ENCODE measurements around the gene PRELID1. TPM values are rescaled to one million over a fixed set of nuclear protein-coding genes. Genes with fewer than 3 reads are reported as not detected.
"Not testable (repeated sequence)": the region's sequence is repeated elsewhere in the genome, so short reads cannot be mapped to it uniquely, and the experiment has no call there.

The PRELID1 gene, protein sequence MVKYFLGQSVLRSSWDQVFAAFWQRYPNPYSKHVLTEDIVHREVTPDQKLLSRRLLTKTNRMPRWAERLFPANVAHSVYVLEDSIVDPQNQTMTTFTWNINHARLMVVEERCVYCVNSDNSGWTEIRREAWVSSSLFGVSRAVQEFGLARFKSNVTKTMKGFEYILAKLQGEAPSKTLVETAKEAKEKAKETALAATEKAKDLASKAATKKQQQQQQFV
- polyA plus RNA-seq (ENCODE audit: insufficient read length in 10 of 10) = 100 to 1,000 TPM in 1 of 10 donors, 10 to 100 TPM in 9; 67.0 to 103 (median 74.0) TPM
- long read RNA-seq, donor 1, transcript PRELID1-201 (5 exons, 1,261 nt) = major isoform, 55 of 80 reads
- long read RNA-seq, donor 1, partial matches to known transcripts = 20 of 80 reads
- long read RNA-seq, donor 1, other reads (novel, unspliced or antisense) = 0 of 80 reads
- long read RNA-seq, donor 2, transcript PRELID1-201 (5 exons, 1,261 nt) = major isoform, 42 of 54 reads
- long read RNA-seq, donor 2, partial matches to known transcripts = 12 of 54 reads
- long read RNA-seq, donor 2, other reads (novel, unspliced or antisense) = 0 of 54 reads
- long read RNA-seq, donor 3 = 0 reads
- long read RNA-seq, donor 4, transcript PRELID1-201 (5 exons, 1,261 nt) = major isoform, 42 of 69 reads
- long read RNA-seq, donor 4, partial matches to known transcripts = 26 of 69 reads
- long read RNA-seq, donor 4, other reads (novel, unspliced or antisense) = 0 of 69 reads
- long read RNA-seq, donor 5, transcript PRELID1-208 (3 exons, 778 nt) = minor isoform, 6 of 110 reads
- long read RNA-seq, donor 5, transcript PRELID1-201 (5 exons, 1,261 nt) = major isoform, 79 of 110 reads
- long read RNA-seq, donor 5, partial matches to known transcripts = 25 of 110 reads
- long read RNA-seq, donor 5, other reads (novel, unspliced or antisense) = 0 of 110 reads
- long read RNA-seq, donor 6, transcript PRELID1-201 (5 exons, 1,261 nt) = major isoform, 60 of 95 reads
- long read RNA-seq, donor 6, partial matches to known transcripts = 32 of 95 reads
- long read RNA-seq, donor 6, other reads (novel, unspliced or antisense) = 0 of 95 reads
- long read RNA-seq, donor 7, transcript PRELID1-201 (5 exons, 1,261 nt) = major isoform, 47 of 54 reads
- long read RNA-seq, donor 7, partial matches to known transcripts = 6 of 54 reads
- long read RNA-seq, donor 7, other reads (novel, unspliced or antisense) = 0 of 54 reads
- long read RNA-seq, donor 8, transcript PRELID1-201 (5 exons, 1,261 nt) = major isoform, 49 of 77 reads
- long read RNA-seq, donor 8, partial matches to known transcripts = 26 of 77 reads
- long read RNA-seq, donor 8, other reads (novel, unspliced or antisense) = 0 of 77 reads
- long read RNA-seq, donor 9, transcript PRELID1-201 (5 exons, 1,261 nt) = major isoform, 10 of 10 reads
- long read RNA-seq, donor 9, partial matches to known transcripts = 0 of 10 reads
- long read RNA-seq, donor 9, other reads (novel, unspliced or antisense) = 0 of 10 reads

- DNase-seq = peak; percentile 84 to 94 (median 89)
Measured at GRCh38 chr5:177303121-177303924, at the start of gene PRELID1, which contains the start of gene RAB24. Gene PRELID1, plus strand, starts transcription at chr5:177303799. Its CDS starts 187 bp downstream, at chr5:177303986. Gene RAB24, minus strand, starts transcription at chr5:177303719. Its CDS starts 431 bp downstream, at chr5:177303288.

DNA sequence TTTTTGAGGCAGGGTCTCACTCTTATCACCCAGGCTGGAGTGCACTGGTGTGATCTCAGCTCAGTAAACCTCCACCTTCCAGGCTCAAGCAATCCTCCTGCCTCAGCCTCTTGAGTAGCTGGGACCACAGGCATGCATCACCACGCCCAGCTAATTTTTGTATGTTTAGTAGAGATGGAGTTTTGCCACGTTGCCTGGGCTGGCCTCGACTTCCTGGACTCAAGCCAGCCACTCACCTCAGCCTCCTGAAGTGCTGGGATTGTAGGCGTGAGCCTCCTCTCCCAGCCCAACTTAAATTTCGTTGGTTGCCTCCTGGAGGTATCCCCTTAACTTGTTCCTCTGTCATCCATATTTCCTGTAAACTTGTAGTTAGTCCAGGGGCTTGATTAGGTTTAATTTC is 47.3 kb upstream of the PRELID1 start:
- no peak for DNase-seq

DNA sequence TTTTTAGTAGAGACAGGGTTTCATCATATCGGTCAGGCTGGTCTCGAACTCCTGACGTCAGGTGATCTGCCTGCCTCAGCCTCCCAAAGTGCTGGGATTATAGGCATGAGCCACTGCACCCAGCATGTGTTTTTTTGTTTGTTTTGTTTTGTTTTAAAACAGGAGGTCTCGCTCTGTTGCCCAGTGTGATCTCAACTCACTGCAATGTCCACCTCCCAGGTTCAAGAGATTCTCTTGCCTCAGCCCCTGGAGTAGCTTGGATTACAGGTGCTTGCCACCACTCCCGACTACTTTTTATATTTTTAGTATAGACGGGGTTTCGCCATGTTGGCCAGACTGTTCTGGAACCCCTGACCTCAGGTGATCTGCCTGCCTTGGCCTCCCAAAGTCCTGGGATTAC is 44.9 kb upstream of the PRELID1 start:
- DNase-seq = not testable (repeated sequence)

GRCh38 chr5:177260961-177261360 is 42.6 kb upstream of the PRELID1 start:
- no peak for DNase-seq

- DNase-seq = no peak
Measured at GRCh38 chr5:177261510-177261909, 42.1 kb upstream of the PRELID1 start.

DNA sequence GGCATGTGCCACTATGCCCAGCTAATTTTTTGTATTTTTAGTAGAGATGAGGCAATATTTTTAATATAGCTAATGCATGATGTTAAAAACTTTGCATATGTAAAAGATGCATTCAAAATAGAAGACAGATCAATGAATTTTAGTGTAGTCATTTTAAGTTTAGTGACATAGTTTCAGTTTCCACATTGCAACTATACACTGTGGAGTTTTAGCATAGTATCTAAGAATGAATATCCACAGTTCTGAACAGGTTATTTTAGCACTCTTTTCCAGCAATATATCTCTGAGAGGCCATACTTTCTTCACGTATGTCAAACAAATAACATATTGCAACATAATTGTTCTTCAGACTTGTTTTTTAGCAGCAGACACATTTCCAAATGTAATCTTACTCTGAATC is 39.4 kb upstream of the PRELID1 start:
- no peak for DNase-seq

GRCh38 chr5:177265395-177265794 is 38.2 kb upstream of the PRELID1 start:
- no peak for DNase-seq

DNA sequence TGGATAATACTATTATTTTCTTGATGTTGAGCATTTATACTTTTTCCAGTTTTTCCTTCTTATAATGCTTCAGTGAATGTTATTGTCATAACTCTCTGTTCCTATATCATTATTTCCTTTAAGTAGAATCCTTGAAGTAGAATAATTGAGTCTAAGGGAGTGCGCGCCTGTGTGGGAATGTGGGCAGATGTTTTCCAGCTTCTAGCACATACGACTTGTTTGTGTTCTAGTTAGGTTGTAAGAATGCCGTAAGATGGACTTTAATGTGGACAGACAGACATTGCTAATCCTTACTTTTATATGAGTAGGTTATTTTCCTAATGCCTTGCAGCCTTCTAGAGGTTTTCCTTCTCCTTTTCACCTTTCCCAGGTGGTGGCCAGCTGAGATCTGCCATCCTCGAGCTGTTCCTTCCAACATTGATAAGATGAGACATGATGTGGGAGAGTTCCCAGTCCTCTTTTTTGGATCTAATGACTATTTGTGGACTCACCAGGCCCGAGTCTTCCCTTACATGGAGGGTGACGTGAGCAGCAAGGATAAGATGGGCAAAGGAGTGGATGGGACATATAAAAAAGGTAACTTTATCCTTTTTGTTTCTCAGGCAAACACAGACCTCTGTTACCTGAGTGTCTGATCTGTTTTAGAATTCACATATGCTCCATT is 34.2 kb upstream of the PRELID1 start:
- DNase-seq = no peak

GRCh38 chr5:177269976-177270375 is 33.6 kb upstream of the PRELID1 start:
- no peak for DNase-seq

DNA sequence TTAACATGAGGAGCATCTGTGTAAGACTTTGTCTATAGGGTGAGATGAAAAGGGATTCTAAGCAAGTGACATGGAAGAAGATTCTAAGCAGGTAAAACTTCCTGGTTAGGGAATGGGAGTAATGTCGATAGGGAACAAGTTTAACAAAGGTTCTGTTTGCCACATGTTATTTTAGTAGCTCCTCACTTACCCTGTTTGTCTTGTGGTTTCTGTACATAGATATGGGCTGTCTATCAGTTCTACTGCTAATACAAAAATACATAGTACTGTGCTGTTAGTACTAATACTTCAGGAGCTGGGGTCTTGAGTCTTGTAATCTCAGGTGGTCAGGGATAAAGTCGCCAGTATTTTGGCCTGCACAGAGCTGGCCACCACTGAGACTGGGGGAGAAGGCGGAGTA is 32.9 kb upstream of the PRELID1 start:
- DNase-seq = no peak

- no peak for DNase-seq
Measured at GRCh38 chr5:177271113-177271512, 32.5 kb upstream of the PRELID1 start.

- no peak for DNase-seq
Measured at GRCh38 chr5:177275883-177276282, 27.7 kb upstream of the PRELID1 start.

DNA sequence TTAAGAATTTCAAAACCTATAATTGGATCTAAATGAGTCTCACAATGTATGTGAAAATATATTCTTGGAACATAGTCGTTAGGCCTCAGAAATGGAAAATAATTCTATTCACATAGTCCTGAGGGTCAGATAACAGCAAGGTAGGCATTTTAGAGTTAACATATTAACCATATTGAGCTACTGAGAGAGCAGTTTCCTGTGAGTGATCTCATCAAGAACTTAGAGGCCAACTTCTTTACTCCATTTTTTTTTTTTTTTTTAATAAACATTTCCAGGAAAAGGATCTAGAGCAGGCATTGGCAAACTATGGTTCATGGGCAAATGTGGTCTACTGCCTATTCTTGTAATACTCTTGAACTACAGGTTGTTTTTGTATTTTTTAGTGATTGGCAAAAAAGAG is 26.7 kb upstream of the PRELID1 start:
- DNase-seq = no peak

GRCh38 chr5:177288191-177288590 is 15.4 kb upstream of the PRELID1 start:
- no peak for DNase-seq

- DNase-seq = no peak
Measured at GRCh38 chr5:177290816-177291596, 12.6 kb upstream of the PRELID1 start.

DNA sequence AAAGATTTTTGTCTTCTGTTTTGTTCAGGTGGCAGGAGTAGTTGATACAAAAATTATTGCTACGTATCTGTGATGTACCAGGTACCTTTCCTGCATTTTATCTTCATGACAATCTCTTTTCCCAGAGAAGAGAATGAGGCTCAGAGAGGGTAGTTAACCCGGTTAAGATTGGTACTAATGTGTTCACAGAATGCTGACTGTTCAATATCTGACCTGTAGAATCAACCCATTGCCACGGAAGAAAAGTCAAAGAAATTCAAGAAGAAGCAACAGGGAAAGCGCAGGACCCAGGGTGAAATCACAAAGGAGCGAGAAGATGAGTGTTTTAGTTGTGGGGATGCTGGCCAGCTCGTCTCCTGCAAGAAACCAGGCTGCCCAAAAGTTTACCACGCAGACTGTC is 11.9 kb upstream of the PRELID1 start:
- DNase-seq = no peak

GRCh38 chr5:177293819-177294581 is 9.6 kb upstream of the PRELID1 start:
- DNase-seq = no peak

DNA sequence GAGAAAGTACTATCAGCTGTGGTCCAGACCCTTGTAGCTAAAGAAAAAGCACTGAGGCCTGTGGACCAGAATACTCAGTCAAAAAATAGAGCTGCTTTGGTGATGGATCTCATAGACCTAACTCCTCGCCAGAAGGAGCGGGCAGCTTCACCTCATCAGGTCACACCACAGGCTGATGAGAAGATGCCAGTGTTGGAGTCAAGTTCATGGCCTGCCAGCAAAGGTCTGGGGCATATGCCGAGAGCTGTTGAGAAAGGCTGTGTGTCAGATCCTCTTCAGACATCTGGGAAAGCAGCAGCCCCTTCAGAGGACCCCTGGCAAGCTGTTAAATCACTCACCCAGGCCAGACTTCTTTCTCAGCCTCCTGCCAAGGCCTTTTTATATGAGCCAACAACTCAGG is 9.0 kb upstream of the PRELID1 start:
- DNase-seq = no peak

Data from muscle of back (tissue), 13 donors.